GM18907 (cell line): ENCODE measurements around the gene PXT1.
"Not testable (repeated sequence)": the region's sequence is repeated elsewhere in the genome, so short reads cannot be mapped to it uniquely, and the experiment has no call there.

Source experiments
- ATAC-seq: cut with Tn5 transposase; IDR thresholded peaks from one replicate; pipeline ENCODE4 v1.9.1; 2021; ENCODE audit warnings: mild to moderate bottlenecking, moderate library complexity; ENCODE audit not compliant: unreplicated experiment

The PXT1 gene, protein sequence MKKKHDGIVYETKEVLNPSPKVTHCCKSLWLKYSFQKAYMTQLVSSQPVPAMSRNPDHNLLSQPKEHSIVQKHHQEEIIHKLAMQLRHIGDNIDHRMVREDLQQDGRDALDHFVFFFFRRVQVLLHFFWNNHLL

DNA sequence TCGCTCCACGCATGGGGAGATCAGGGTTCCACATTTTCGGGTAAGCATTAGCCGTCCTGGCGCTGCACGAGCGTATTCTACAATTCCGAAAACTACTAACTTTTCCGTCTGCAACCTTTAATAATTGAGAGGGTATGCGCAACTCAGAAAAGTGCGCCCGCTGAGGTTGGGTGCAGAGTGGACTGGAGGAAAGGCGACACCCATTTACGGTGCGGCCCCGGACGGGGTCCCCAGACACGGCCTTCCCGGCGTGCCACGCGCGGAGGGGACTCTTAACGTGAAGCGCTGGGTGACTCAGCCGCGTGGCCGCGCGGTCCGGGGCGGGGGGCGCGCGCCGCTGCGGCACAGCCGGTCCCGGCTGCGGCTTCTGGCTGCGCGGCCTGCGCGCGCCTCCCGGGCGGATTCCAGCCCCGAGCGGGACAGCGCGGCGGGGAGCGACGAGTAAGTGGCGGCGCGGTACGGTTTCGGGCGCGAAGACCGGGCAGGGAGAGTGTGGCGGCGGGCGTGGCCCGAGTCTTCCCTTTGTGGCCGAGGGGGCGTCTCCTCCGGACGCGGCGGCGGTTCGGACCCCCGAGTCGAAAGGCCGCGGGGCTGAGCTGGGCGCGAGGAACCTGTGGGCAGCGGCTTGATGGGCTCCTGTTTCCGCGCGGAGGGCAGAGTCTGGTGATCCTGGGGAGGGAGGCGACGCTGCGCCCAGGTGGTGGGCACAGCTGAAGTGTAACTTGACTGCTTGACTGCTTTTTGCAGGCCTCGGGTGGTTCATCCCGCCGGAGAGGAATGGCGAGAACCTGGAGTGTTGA is at the start of gene PXT1, which contains the start of gene KCTD20:
PXT1 (minus strand) TSS at position 184 of the 800 bp plus-strand sequence. CDS start 16,772 bp downstream, outside the sequence.
KCTD20 (plus strand) TSS at position 330 of the 800 bp plus-strand sequence. CDS start 27,098 bp downstream, outside the sequence.
- peak; percentile 82 for ATAC-seq

DNA sequence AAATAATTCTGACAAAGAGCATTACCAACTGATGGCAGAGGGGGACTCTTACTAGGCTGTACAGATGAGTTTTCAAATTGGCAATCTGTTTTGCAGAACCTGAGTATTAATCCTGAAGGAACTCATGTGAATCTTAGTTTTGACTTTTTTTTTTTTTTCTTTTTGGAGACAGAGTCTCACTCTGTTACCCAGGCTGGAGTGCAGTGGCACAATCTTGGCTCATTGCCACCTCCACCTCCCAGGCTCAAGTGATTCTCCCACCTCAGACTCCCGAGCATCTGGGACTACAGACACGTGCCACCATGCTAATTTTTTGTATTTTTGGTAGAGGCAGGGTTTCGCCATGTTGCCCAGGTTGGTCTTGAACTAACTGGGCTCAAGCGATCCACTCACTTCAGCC is 49.4 kb upstream of the PXT1 start:
- ATAC-seq = no peak

DNA sequence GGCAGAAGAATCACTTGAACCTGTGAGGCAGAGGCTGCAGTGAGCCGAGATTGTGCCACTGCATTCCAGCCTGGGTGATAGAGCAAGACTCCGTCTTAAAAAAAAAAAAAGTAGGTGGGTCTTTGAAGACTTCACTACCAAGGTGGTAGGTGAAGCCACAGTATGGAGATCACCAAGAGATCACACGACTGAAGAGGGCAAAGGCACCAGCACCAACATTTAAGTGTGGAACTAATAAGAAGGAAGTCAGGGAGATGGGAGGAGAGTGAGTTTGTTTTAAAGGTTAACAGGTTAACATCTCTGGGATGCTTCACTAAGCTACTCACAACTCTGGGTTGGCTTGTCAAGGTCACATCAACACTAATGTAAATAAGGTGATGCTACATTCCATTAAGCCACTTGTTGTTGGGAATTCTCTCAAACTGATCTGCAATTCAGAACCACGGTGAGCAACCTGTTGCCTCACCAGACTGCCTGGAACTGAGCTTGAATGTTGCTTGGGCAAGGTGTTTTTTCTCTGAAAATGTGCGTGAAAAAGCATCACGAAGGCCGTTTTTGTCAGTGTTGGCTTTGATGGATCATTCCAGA is 48.8 kb upstream of the PXT1 start:
- no peak for ATAC-seq

DNA sequence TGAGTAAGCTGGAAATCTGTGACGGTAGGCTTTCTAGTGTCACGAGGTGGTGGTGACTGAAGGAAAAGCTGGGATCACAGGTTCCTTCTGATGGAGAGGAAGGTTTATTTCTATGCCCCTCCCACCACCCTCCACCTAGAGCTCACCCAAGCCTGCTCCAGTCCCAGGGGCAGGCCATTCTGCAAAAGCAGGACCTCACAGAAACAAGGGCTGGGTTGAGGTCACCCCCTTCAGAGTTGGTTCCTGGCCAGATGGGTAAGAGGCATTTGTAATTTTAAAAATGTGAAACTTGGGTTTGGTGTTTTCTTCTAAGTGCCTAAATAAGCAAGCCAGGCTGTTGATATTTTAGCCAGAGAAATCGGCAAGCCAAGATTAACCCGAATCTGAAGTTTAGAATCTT is 46.8 kb upstream of the PXT1 start:
- ATAC-seq = no peak

DNA sequence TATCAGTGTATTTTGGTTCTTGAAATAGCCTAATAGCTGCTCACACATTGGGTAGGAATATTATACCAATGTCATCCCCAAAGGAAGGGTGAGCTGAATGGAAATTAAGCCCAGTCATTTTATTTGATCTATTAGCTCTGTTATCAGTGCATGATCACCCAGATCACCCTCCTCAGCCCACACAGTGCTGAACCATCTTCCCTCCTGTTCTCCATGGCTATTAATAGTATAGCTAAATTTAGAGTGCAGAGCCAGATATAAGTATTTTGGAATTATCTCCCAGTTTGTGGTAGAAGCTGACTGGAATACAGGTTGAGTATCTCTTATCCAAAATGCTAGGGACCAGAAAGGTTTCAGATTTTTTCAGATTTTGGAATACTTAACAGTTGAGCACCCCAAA is 45.6 kb upstream of the PXT1 start:
- ATAC-seq = no peak

DNA sequence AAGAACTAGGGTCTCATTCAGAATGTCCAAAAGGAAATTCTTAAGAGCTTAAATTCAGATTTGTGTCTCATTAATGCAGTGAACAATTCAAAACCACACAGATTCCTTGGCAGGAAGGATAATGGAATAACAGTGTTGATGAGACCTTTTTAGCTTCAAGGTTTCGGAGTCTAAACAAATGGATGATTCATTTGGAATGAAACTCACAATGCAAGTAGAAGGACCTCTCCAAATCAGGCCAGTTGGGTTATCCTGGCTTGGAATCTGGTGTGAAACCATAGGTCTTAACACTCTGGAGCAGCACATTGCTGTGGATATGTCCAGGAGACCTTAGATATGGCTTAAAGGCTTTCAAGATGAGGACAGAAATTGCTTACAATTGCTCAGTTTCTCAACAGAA is 45.0 kb upstream of the PXT1 start:
- ATAC-seq = no peak

DNA sequence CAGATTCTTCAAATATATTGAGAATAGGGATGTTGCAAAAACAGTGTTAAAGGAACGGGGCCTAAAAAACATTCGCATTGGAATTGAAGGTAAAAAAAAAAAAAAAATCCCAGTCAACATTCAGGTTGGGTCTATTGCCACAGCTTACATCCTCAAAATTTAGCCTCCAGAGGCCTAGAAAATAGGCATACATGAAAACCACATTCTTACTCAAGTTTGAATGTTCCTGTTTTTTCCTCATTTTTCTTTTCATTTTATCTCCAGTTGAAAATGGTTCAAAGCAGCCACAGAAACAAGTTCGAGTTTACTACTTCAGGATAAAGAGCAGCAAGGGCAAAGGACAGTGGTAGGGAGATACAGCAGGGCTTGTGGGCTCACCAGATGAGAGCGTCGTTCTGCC is 42.1 kb upstream of the PXT1 start:
- ATAC-seq = no peak

DNA sequence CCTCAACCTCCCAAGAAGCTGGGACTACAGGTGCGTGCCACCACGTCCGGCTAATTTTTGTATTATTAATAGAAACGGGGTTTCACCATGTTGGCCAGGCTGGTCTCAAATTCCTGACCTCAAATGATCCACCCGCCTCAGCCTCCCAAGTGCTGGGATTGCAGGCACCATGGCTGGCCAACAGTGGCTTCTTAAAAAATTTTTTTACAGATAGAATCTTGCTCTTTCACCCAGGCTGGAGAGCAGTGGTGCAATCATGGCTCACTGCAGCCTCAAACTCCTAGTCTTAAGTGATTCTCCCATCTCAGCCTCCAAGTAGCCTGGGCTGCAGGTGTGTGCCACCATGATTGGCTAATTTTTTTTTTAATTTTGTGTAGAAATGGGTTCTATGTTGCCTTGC is 40.7 kb upstream of the PXT1 start:
- not testable (repeated sequence) for ATAC-seq

DNA sequence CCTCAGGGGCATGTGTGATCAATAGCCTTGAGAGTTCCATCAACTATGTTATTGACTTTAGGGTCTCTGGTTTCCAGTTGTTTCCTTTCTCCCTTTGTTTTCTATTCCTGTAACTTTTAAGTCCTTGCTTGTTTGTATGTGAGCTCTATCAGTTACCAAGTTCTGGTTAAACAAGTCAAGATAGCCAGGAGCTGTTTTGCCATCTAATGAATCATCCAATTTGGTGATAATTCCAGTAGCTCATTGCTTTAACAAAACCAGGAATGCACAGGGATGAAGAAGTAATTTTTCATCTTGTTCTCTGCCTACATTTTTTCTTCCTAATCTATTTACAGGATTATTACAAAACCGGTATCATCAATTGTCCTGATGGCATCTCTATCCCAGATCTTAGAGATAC is 36.6 kb upstream of the PXT1 start:
- no peak for ATAC-seq

DNA sequence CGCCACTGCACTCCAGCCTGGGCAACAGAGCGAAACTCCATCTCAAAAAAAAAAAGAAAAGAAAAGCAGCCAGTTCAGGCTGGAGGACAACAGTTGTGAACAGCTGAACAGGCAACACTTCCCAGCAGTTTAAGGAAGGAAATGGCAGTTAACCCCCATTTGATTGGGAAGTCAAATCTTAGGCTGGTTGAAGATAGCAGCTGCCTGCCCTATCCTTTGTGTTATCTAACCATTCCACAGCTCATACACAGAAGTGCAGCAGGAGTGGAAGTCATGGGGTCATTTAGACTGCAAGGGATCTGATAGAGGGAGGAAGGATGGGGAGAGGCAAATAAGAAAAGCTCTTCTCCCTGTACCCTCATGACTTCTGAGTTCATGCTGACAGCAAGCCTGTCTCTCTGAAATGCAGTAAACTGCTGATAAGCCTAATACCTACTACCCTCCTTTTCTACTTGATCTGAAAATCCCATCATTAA is 35.4 kb upstream of the PXT1 start:
- no peak for ATAC-seq

DNA sequence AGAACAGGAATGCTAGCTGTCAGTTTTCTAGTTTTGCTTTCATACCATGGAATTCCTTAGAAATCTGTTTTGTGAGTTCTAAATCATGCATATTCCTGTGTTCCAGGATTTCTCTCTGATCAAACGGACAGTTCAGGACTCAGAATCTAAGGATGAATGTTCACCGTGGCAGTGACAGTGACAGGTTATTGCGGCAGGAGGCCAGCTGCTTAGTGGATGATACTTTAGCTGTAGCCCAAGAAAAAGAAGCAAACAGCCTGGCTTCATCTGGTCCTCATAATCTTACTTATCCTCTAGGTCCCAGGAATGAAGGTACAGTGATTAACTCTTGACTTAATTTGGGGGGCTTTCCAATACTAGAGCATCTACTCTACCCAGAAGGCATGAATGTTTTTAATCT is 27.3 kb upstream of the PXT1 start:
- ATAC-seq = no peak

DNA sequence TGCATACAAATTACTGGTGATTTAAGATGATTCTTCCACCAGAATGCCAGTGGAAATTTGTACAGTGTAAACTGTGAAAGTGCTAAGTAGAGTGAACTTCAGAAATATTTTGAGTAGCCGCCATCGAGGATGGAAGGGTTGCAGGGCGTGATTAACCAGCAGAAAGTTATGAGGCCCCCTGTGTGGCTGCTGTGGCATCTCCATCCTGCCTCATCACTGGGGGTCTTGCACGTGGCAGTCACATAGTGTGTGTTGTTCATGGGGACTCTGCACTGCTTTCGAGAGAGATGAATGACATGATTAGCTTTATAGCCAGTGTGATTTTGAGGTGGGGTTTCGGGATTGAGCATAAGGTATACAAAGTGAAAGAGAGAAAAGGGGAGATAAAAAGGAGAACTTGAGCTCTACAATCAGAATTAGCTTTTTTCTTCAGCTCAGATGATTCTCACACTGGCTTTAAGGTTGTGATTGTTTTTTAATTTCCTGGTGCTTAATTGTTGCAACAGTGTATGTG is 26.6 kb upstream of the PXT1 start:
- ATAC-seq = no peak

DNA sequence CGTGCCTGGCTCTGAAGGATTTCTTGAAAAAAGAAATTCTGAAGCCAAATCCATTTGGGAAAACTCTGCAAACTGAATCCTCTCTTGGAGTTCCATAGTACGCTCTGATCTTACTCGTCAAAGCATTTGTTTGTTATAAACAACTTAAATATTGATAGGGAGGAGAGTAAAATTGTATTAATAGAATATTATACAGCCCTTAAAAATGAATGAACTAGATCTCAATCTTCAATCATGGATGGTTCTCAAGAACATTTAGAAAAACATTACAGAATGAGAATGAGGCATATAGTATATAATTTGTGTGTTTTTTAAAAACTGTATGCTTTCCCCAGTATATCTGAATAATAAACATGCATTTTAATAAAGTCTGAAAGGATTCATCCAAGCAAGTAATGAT is 25.0 kb upstream of the PXT1 start:
- ATAC-seq = no peak

DNA sequence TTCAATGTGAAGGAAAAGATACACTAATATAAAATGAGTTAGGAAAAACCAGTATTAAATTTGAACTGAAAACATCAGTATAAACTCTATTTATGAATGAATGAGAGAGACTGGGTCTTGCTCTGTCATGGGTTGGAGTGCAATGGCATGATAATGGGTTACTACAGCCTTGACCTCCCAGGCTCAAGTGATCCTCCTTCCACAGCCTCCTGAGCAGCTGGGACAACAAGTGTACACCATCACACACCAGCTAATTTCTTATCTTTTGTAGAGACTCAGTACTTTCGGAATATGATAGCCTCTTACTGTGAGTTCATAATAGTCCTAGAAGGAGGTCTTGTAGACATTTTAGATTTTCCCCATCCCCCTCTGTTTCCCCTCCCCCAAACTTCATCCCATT is 21.6 kb upstream of the PXT1 start:
- no peak for ATAC-seq

DNA sequence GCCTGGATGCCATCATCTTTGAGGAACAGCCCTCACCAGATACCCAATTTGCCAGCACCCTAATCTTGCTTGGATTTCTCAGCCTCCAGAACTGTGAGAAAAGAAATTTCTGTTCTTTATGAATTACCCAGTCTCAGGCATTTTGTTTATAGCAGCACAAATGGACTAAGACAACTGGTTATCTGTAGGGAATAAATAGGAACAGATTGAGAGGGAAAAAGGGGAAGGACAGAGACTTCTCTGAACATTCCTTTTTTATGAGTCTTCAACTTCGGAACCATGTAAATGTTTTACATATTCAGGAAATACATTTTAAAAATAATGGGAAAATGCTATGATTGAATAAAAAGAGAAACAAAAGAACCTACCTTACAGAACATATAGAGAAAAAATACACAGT is 21.0 kb upstream of the PXT1 start:
- ATAC-seq = no peak

DNA sequence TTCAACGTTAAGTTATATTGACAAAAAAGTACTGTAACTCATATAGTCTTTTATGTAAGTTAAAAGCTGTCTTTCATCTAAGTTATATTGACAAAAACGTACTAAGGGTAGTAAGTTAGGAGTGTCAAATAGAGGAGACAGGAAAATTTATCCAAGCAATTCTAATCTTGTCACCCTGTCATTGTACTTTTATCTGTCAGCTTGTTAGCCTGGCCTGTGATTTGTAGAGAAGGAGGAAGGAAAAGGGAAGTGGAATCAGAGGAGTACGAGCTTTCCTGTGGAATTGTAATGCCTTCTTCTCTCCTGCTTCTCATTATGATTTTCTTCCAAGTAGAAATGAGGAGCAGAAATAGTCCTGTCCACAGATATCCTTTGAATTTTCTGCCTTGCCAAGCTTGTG is 19.0 kb upstream of the PXT1 start:
- no peak for ATAC-seq

DNA sequence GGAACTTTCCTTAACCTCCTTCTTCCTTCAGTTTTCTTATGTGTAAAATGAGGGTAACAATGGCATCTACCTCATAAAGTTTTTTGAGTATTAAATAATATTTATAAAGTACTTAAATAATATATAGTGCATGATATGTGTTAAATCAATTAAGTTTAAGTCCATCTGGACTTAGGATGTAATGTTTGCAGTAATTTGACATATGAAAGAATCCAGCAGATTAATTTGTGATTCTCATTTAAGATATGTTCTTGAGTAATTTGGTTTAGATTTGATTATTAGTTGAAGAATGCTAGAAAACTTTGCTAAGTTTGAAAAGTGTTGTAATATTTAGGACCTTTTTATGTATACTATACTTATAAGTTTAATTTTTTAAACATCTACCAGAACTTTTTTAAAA is 18.3 kb upstream of the PXT1 start:
- no peak for ATAC-seq

DNA sequence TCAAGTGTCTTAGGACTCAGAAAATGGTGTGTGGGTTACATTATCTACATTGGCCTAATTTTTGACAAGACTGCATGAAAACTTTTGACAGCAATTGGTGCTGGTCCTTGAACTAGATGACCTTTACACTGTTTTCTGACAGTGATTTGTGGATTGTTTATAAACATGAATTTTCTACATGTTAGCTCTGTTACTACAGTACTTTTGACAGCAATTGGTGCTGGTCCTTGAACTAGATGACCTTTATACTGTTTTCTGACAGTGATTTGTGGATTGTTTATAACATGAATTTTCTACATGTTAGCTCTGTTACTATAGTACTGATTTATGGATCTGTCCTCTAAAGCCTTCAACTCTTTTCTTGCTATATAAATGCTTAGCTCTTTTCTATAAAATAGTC is 16.8 kb upstream of the PXT1 start:
- no peak for ATAC-seq

DNA sequence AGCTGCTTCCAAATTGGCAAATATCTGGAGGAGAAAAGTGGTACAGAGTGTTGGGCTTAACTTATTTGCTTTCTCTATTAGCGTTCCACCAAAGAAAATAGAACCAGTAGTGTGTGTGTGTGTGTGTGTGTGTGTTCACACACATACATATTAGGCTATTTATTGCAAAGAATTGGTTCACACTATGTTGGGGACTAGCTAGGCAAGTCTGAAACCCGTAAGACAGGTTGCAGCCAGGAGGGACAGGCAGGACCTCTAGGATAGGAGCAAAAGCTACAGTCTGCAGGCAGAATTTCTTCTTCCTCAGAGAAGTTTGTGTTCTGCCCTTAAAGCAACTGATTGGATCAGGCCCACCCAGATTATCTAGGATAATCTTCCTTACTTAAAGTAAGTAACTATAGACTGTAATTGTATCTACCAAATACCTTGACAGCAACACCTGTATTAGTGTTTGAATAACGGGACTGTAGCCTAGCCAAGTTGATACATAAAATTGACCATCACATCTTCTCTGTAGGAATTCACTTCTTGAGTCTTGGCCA is 12.9 kb upstream of the PXT1 start:
- ATAC-seq = no peak

DNA sequence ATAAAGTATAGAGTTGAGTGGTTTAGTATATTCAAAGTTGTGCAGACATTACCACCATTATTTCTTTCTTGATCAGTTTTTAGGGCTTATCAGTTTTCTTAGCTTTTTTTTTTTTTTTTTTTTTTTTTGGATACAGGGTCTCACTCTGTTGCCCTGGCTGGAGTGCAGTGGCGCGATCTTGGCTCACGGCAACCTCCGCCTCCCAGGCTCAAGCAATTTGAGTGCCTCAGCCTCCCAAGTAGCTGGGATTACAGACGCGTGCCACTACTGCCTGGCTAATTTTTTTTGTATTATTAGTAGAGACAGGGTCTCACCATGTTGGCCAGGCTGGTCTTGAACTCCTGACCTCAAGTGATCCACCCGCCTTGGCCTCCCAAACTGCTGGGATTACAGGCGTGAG is 10.2 kb upstream of the PXT1 start:
- ATAC-seq = not testable (repeated sequence)

DNA sequence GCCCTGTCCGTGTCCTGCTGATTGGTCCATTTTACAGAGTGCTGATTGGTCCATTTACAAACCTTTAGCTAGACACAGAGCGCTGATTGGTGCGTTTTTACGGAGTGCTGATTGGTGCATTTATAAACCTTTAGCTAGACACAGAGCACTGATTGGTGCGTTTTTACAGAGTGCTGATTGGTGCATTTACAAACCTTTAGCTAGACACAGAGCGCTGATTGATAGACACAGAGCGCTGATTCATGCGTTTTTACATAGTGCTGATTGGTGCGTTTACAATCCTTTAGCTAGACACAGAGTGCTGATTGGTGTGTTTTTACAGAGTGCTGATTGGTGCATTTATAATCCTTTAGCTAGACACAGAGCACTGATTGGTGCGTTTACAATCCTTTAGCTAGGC is 6.5 kb upstream of the PXT1 start:
- ATAC-seq = not testable (repeated sequence)

DNA sequence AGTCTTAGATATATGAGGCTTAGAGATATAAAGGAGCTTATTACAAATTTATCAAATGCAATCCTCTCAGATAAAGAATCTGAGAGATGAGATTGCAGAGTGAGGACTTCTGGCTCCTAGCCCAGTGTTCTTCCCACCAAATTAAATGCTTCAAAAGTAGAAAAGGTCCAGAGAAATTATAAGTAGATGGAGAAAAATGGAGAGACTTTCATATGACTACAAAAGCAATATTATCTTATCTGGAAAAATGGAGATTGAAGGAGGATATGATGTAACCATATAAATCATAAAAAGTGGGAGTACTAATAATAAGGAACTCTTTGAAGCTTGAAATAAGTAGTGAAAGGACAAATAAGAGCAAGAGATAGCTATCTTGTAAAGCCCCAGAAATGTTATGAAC is 3.0 kb upstream of the PXT1 start:
- no peak for ATAC-seq
